ENCODE results near the gene HES5.

DNA sequence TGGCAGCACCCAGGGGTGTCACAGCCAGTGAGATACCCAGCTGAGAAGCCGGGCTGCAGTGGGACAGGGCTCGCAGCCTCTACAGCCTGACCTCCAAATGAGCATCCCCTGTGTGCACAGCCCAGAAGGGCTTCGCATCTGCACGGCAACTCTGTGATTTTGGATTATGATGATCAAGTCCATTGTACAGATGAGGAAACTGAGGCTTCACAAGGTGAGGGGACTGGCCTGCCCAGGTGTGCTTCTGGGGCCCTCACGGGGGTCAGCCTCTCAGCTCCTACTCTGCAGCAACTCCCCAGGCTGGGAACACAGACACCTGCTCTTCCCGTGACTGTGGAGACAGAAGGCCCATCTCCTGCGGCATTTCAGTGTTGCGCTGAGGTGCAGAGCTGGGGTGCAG lies 8.8 kb upstream of the HES5 start:
- TF ChIP-seq, protein P1, sequence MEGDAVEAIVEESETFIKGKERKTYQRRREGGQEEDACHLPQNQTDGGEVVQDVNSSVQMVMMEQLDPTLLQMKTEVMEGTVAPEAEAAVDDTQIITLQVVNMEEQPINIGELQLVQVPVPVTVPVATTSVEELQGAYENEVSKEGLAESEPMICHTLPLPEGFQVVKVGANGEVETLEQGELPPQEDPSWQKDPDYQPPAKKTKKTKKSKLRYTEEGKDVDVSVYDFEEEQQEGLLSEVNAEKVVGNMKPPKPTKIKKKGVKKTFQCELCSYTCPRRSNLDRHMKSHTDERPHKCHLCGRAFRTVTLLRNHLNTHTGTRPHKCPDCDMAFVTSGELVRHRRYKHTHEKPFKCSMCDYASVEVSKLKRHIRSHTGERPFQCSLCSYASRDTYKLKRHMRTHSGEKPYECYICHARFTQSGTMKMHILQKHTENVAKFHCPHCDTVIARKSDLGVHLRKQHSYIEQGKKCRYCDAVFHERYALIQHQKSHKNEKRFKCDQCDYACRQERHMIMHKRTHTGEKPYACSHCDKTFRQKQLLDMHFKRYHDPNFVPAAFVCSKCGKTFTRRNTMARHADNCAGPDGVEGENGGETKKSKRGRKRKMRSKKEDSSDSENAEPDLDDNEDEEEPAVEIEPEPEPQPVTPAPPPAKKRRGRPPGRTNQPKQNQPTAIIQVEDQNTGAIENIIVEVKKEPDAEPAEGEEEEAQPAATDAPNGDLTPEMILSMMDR (IDR thresholded peaks at IDR 0.05): no peak
- TF ChIP-seq POLR2A (IDR thresholded peaks at IDR 0.05; ENCODE audit: low read length) (no peak), USF2 (IDR thresholded peaks at IDR 0.05) (no peak)
- TF ChIP-seq, protein P2, sequence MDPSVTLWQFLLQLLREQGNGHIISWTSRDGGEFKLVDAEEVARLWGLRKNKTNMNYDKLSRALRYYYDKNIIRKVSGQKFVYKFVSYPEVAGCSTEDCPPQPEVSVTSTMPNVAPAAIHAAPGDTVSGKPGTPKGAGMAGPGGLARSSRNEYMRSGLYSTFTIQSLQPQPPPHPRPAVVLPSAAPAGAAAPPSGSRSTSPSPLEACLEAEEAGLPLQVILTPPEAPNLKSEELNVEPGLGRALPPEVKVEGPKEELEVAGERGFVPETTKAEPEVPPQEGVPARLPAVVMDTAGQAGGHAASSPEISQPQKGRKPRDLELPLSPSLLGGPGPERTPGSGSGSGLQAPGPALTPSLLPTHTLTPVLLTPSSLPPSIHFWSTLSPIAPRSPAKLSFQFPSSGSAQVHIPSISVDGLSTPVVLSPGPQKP (IDR thresholded peaks at IDR 0.05; ENCODE audit: low read depth, low read length): no peak
